ENCODE data around the gene PAMR1. TPM values are rescaled to one million over a fixed set of nuclear protein-coding genes. Genes with fewer than 3 reads are reported as not detected.

Gene PAMR1
- total RNA-seq, 1 donor from 2014 or later: 14.5 TPM

- DNase-seq: peak; percentile 46
- intact Hi-C loops (cut with DNase I): no loop called here
- ATAC-seq (ENCODE audit: poor library complexity): peak; percentile 27
Observed at GRCh38 chr11:35478471-35479091, 46.8 kb downstream of the PAMR1 start.

DNA sequence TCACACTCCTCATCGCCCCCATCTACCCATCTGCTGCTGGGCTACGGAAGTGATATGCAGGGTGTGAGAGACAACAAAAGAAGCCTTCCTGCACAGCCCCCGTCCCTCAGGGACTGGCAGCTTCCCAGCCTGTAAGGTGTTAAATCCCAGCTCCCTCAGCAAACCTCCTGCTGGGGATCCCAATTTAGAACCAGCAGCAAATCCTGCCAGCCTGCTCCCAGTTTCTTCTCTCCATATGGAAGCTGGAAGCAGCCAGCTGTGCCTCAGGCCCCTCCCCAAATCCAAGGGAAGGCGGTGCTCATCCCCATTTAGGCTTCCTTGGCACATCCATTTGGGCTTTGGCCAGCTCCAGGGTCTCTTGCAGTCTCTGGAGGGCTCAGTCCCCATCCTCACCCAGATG is 47.5 kb downstream of the PAMR1 start:
- ATAC-seq (ENCODE audit: poor library complexity): no peak
- no peak for DNase-seq
- intact Hi-C loops (cut with DNase I): no loop called here

GRCh38 chr11:35474688-35475087 is 50.7 kb downstream of the PAMR1 start:
- intact Hi-C loops (cut with DNase I): no loop called here
- ATAC-seq (ENCODE audit: poor library complexity) (no peak), DNase-seq (no peak)

GRCh38 chr11:35473795-35474374 is 51.5 kb downstream of the PAMR1 start:
- no peak for ATAC-seq (ENCODE audit: poor library complexity)
- intact Hi-C loops (cut with DNase I): no loop called here
- no peak for DNase-seq

GRCh38 chr11:35470616-35471015 is 54.8 kb downstream of the PAMR1 start:
- intact Hi-C loops (cut with DNase I): no loop called here
- DNase-seq (no peak), ATAC-seq (ENCODE audit: poor library complexity) (no peak)

GRCh38 chr11:35466058-35466457 is 59.4 kb downstream of the PAMR1 start:
- DNase-seq: no peak
- intact Hi-C loops (cut with DNase I): no loop called here
- no peak for ATAC-seq (ENCODE audit: poor library complexity)

DNA sequence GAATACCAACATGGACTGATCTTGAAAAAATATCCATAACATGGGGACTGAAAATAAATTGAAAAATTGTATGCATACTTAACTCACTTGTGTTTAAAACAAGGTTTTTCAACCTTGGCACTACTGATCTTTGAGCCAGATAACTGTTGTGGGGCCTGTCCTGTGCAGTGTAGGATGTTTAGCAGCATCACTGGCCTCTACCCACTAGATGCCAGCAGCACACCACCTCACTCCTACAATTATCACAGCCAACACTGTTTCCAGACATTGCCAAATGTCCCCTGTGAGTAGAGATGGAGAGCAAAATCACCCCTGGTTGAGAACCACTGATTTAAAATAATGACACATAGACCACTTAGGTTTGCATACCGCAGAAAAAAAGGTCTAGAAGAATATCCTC is 61.1 kb downstream of the PAMR1 start:
- intact Hi-C loops (cut with DNase I): no loop called here
- ATAC-seq (ENCODE audit: poor library complexity): no peak
- no peak for DNase-seq

GRCh38 chr11:35463331-35463751 is 62.1 kb downstream of the PAMR1 start:
- intact Hi-C loops (cut with DNase I): no loop called here
- ATAC-seq (ENCODE audit: poor library complexity) (no peak), DNase-seq (no peak)

GRCh38 chr11:35461917-35462538 is 63.4 kb downstream of the PAMR1 start:
- no peak for DNase-seq
- ATAC-seq (ENCODE audit: poor library complexity): no peak
- intact Hi-C loops (cut with DNase I): no loop called here

- intact Hi-C loops (cut with DNase I): no loop called here
- no peak for ATAC-seq (ENCODE audit: poor library complexity)
- no peak for DNase-seq
Observed at GRCh38 chr11:35459489-35459888, 65.9 kb downstream of the PAMR1 start.

- intact Hi-C loops (cut with DNase I): no loop called here
- no peak for ATAC-seq (ENCODE audit: poor library complexity)
- DNase-seq: no peak
Observed at GRCh38 chr11:35458846-35459245, 66.6 kb downstream of the PAMR1 start.

GRCh38 chr11:35454362-35454761 is 71.1 kb downstream of the PAMR1 start:
- ATAC-seq (ENCODE audit: poor library complexity): no peak
- intact Hi-C loops (cut with DNase I): no loop called here
- no peak for DNase-seq

- ATAC-seq (ENCODE audit: poor library complexity) (no peak), DNase-seq (no peak)
- intact Hi-C loops (cut with DNase I): no loop called here
Observed at GRCh38 chr11:35436581-35437250, 88.7 kb downstream of the PAMR1 start.

DNA sequence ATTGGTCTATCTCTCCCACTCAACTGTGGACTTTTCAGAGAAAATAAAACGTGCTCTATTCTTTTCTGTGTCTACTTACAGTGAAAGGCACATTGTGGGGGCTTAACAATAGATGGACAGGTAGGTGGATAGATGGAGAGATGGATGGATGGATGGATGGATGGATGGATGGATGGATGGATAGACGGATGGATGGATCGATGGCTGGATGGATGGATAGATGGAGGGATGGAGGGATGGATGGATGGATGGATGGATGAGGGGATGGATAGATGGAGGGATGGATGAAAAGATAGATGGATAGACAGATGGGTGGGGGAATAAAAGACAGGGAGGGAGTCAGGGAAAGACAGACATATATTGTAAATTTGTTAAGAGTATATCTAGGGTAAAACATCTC is 91.8 kb downstream of the PAMR1 start:
- ATAC-seq (ENCODE audit: poor library complexity) (no peak), DNase-seq (no peak)
- intact Hi-C loops (cut with DNase I): no loop called here

GRCh38 chr11:35432464-35432863 is 93.0 kb downstream of the PAMR1 start:
- DNase-seq: no peak
- ATAC-seq (ENCODE audit: poor library complexity): no peak
- intact Hi-C loops (cut with DNase I): no loop called here

DNA sequence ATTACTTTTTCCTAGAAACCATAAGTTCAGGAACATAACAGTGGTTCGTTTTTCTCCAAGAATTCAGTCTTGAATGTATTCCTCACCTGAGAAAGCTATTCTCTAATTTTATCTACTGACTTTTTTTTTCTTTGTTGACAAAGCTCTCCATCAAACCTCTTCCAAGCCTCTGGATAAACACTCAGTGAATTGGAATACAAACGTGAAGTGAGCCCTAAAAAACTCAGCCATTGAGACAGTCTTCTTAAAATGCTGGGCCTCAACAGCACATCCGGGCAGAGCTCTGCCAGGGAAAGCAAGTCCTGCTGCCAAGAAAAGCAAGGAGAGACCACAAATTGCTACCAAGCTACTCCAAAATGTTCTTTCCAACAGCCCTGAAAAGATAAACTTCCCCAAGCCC is 98.3 kb downstream of the PAMR1 start:
- DNase-seq: peak; percentile 46
- intact Hi-C loops (cut with DNase I): no loop called here

GRCh38 chr11:35426351-35426750 is 99.1 kb downstream of the PAMR1 start:
- ATAC-seq (ENCODE audit: poor library complexity): no peak
- DNase-seq: no peak
- intact Hi-C loops (cut with DNase I): no loop called here

More for the DNA sequence above, 98.3 kb downstream of the PAMR1 start:
- ATAC-seq (ENCODE audit: poor library complexity): peak; percentile 73

- ATAC-seq (ENCODE audit: poor library complexity) (no peak), DNase-seq (no peak)
- intact Hi-C loops (cut with DNase I): no loop called here
Observed at GRCh38 chr11:35425603-35426212, 99.7 kb downstream of the PAMR1 start.

GRCh38 chr11:35424157-35424940 is 101.1 kb downstream of the PAMR1 start:
- intact Hi-C loops (cut with DNase I): no loop called here
- no peak for DNase-seq
- ATAC-seq (ENCODE audit: poor library complexity): no peak

All from Right ventricle myocardium superior (tissue), 1 donor.